ENCODE results near the gene ZNF335.
"Not testable (repeated sequence)": the region's sequence is repeated elsewhere in the genome, so short reads cannot be mapped to it uniquely, and the experiment has no call there.

Gene ZNF335

DNA sequence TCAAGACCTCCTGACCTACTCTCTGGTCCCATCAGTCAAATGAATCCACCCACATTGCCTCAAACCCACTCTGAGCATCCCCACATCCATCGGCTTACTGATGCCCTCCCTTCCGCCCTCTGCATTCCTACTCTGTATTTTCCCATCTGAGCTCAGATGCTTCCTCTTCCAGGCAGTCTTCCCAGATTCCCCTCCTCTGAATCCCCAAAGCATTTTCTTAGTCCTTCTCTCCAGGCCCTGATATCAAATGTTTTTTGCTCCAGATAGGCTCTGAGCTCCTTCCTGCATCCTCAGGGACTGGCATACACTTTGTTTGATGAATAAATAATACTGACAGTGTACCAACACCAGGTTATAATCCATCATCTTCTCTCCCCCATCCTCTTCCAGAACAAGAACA lies 63.9 kb downstream of the ZNF335 start:
- Mint-ChIP-seq H3K4me3 (no peak overlapping the region), H3K27me3 (ENCODE audit: low read depth, poor library complexity) (peaks cover 4% of the 10 kb centered on the region), H3K27ac (peak overlapping the region; percentile 26), H3K36me3 (ENCODE audit: low read depth) (peaks cover 41% of the 10 kb centered on the region), H3K4me1 (peaks cover 24% of the 10 kb centered on the region), H3K9me3 (no peaks in the 10 kb centered on the region)
- no peak for DNase-seq
- TF ChIP-seq, protein P1, sequence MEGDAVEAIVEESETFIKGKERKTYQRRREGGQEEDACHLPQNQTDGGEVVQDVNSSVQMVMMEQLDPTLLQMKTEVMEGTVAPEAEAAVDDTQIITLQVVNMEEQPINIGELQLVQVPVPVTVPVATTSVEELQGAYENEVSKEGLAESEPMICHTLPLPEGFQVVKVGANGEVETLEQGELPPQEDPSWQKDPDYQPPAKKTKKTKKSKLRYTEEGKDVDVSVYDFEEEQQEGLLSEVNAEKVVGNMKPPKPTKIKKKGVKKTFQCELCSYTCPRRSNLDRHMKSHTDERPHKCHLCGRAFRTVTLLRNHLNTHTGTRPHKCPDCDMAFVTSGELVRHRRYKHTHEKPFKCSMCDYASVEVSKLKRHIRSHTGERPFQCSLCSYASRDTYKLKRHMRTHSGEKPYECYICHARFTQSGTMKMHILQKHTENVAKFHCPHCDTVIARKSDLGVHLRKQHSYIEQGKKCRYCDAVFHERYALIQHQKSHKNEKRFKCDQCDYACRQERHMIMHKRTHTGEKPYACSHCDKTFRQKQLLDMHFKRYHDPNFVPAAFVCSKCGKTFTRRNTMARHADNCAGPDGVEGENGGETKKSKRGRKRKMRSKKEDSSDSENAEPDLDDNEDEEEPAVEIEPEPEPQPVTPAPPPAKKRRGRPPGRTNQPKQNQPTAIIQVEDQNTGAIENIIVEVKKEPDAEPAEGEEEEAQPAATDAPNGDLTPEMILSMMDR (IDR thresholded peaks at IDR 0.05), result no peak

- Mint-ChIP-seq H3K4me3 (no peak overlapping the region), H3K27me3 (ENCODE audit: low read depth, poor library complexity) (peaks cover 4% of the 10 kb centered on the region), H3K36me3 (ENCODE audit: low read depth) (peaks cover 42% of the 10 kb centered on the region), H3K4me1 (peaks cover 22% of the 10 kb centered on the region), H3K9me3 (no peaks in the 10 kb centered on the region), H3K27ac (no peak overlapping the region)
- TF ChIP-seq, protein P1 (IDR thresholded peaks at IDR 0.05), result no peak
- DNase-seq, result no peak
Observed at GRCh38 chr20:45907219-45907948, 64.6 kb downstream of the ZNF335 start.

- Mint-ChIP-seq H3K4me3 (no peak overlapping the region), H3K27me3 (ENCODE audit: low read depth, poor library complexity) (peaks cover 4% of the 10 kb centered on the region), H3K27ac (no peak overlapping the region), H3K4me1 (peaks cover 10% of the 10 kb centered on the region), H3K9me3 (no peaks in the 10 kb centered on the region), H3K36me3 (ENCODE audit: low read depth) (peaks cover 39% of the 10 kb centered on the region)
- DNase-seq, result no peak
- TF ChIP-seq, protein P1 (IDR thresholded peaks at IDR 0.05), result no peak
Observed at GRCh38 chr20:45905505-45906079, 66.4 kb downstream of the ZNF335 start.

DNA sequence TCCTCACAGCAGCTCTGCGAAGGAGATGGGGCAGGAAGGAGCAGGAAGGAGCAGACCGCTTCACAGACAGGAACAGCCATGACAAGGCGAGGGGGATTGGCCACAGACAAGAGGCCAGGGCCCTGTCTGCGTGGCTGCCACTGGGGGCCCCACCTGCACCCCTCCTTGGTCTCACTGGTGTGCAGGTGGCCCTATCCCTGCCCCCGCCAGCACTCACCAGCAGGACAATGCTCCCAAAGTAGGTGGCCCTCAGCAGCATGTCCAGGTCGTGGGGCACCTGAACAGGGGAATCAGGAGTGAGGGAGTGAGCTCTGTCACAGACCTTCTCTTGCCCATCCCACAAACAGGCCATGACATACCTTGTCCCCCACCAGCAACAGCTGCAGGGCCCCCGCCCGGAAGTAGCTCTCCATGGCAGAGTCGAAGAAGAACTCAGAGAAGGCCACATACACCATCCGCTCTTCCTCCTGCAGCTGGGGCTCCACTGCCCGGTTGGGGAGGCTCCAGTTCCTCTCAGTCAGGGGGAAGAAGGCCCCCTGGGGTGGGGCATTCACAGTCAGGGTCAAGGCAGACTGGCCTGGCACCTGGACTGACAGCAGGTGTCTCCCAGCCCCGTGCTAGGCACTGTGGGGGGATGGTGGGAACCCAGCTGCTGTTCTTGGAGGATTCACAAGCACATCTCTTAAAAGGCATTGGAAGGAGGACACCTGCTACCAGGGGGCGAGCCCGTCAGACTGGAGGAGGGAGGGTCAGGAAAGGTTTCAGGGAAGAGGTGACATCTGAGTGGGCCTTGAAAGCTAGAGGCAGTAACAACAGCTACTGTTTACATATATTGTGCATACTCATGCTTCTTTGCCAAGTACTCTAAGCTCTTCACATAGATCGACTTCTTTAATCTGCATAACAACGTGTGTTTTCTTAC lies 67.2 kb downstream of the ZNF335 start:
- Mint-ChIP-seq H3K36me3 (ENCODE audit: low read depth) (peaks cover 37% of the 10 kb centered on the region), H3K9me3 (no peaks in the 10 kb centered on the region), H3K4me1 (peaks cover 3% of the 10 kb centered on the region), H3K27me3 (ENCODE audit: low read depth, poor library complexity) (peaks cover 4% of the 10 kb centered on the region), H3K27ac (no peak overlapping the region), H3K4me3 (no peak overlapping the region)
- TF ChIP-seq, protein P1 (IDR thresholded peaks at IDR 0.05), result no peak
- no peak for DNase-seq

GRCh38 chr20:45902199-45902701 lies 69.8 kb downstream of the ZNF335 start:
- Mint-ChIP-seq H3K9me3 (no peaks in the 10 kb centered on the region), H3K27ac (no peak overlapping the region), H3K27me3 (ENCODE audit: low read depth, poor library complexity) (no peaks in the 10 kb centered on the region), H3K4me3 (no peak overlapping the region), H3K36me3 (ENCODE audit: low read depth) (peaks cover 34% of the 10 kb centered on the region), H3K4me1 (no peaks in the 10 kb centered on the region)
- no peak for DNase-seq
- TF ChIP-seq, protein P1 (IDR thresholded peaks at IDR 0.05), result no peak

DNA sequence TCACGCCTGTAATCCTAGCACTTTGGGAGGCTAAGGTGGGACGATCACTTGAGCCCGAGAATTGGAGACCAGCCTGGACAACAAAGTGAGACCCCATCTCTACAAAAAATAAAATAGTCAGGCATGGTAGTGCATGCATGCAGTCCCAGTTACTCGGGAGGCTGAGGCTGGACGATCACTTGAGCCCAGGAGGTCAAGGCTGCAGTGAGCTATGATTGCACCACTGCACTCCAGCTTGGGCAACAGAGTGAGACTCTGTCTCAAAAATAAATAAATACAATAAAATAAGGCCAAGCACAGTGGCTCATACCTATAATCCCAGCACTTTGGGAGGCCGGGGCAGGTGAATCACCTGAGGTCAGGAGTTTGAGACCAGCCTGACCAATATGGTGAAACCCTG lies 70.7 kb downstream of the ZNF335 start:
- H3K4me3 Mint-ChIP-seq; H3K27me3 Mint-ChIP-seq (ENCODE audit: low read depth, poor library complexity); DNase-seq; H3K9me3 Mint-ChIP-seq; H3K27ac Mint-ChIP-seq; H3K4me1 Mint-ChIP-seq: not testable (repeated sequence)
- peaks cover 31% of the 10 kb centered on the region for H3K36me3 Mint-ChIP-seq (ENCODE audit: low read depth)
